Lower leg skin (tissue), 4 donors: ENCODE measurements around the gene ATP9B. TPM values are rescaled to one million over a fixed set of nuclear protein-coding genes. Genes with fewer than 3 reads are reported as not detected.
A peak's percentile ranks its signal among the peaks of the same experiment; 100 is the strongest.

Source experiments
- DNase-seq, 2 donors: peaks; one replicate each; pipeline ENCODE4 v3.0.0-alpha.2; 2019; ENCODE audit warnings: low spot score in 2 of 2
- H3K4me3 ChIP-seq: fragments of 200-600 bp; sonication (generic); 2 replicates; pipeline ENCODE4 v1.5.1; 2017; ENCODE audit warnings: mild to moderate bottlenecking, low read depth; ENCODE audit not compliant: poor library complexity, severe bottlenecking
- POLR2A ChIP-seq, 2 donors: fragments of 450-650 bp; IDR thresholded peaks; one replicate each; pipeline ENCODE4 v1.6.1; 2016 to 2017; ENCODE audit warnings: antibody characterized with exemption in 2 of 2, mild to moderate bottlenecking in 1 of 2, moderate library complexity in 1 of 2
- WGBS, 2 donors: methylation state at CpG; one replicate each; pipeline ENCODE4 v1.1.5; 2018; 5-methylcytosine and 5-hydroxymethylcytosine counted together
- intact Hi-C: fragments of 100-400 bp; cut with DNase I; formaldehyde crosslinking; loops from one replicate; pipeline ENCODE4 v1.15.0; 2023; ENCODE audit warnings: low total_unique reads
- total RNA-seq, 4 donors: library from RNA; depleted of rRNA; stranded (reverse); fragments of >200 nt; gene quantifications; one replicate each; pipeline ENCODE4 v1.1.0, GENCODE V29; 2016
- TF ChIP-seq, protein P1 (sequence below), 3 donors: fragments of 450-650 bp; IDR thresholded peaks; one replicate each; pipeline ENCODE4 v1.5.1; 2016; ENCODE audit warnings: antibody characterized with exemption in 3 of 3, mild to moderate bottlenecking in 3 of 3, moderate library complexity in 2 of 3

ATP9B gene
- total RNA-seq, 4 donors from 2014 or later: 19.9 to 39.9 (median 26.0) TPM

DNA sequence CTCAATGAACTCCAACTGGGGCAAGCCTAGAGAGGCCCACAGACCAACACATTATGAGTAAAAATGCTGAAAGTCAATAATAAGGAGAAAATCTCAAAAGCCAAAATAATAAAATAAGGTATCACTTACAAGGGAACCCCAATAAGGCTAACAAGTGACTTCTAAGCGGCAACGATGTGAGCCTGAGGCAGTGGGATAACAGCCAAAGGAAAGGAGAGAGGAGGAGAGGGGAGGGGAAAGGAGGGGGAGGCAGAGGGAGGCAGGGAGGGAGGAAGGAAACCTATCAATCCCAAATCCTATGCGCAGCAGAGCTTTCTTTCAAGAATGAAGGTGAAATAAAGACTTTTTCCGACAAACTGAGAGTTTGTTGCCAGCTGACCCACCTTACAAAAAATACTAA is 320.5 kb downstream of the ATP9B start:
- 31 to 40% methylated on average over 4 of the region's 4 CpGs for WGBS, 2 donors
- no peak overlapping the region for H3K4me3 ChIP-seq
- TF ChIP-seq, protein P1, sequence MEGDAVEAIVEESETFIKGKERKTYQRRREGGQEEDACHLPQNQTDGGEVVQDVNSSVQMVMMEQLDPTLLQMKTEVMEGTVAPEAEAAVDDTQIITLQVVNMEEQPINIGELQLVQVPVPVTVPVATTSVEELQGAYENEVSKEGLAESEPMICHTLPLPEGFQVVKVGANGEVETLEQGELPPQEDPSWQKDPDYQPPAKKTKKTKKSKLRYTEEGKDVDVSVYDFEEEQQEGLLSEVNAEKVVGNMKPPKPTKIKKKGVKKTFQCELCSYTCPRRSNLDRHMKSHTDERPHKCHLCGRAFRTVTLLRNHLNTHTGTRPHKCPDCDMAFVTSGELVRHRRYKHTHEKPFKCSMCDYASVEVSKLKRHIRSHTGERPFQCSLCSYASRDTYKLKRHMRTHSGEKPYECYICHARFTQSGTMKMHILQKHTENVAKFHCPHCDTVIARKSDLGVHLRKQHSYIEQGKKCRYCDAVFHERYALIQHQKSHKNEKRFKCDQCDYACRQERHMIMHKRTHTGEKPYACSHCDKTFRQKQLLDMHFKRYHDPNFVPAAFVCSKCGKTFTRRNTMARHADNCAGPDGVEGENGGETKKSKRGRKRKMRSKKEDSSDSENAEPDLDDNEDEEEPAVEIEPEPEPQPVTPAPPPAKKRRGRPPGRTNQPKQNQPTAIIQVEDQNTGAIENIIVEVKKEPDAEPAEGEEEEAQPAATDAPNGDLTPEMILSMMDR (IDR thresholded peaks at IDR 0.05): no peak
- TF ChIP-seq POLR2A (IDR thresholded peaks at IDR 0.05): no peak
- no peak for DNase-seq
- intact Hi-C loops: no loop called here

DNA sequence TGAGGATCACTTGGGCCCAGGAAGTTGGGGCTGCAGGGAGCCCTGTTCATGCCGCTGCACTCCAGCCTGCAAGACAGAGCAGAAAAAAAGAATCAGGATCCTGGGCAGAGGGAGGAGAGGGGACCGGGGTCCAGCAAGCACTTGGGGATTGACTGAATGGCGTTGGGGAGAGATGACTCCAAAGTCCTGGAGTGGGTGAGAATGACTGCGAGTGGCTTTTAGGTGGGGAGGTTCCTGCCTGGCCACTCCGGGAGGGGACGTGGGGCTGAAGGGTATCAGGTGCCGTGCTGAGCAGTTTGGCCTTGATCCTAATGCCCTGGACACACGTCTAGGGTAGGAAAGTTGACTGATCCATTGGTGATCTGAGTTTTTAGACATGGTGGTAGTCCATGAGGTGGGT is 323.0 kb downstream of the ATP9B start:
- H3K4me3 ChIP-seq: no peak overlapping the region
- intact Hi-C loops: no loop called here
- DNase-seq: no peak
- no peak for TF ChIP-seq POLR2A (IDR thresholded peaks at IDR 0.05)
- TF ChIP-seq, protein P1 (IDR thresholded peaks at IDR 0.05): no peak
- WGBS, 2 donors: 93 to 95% methylated on average over 8 of the region's 8 CpGs

DNA sequence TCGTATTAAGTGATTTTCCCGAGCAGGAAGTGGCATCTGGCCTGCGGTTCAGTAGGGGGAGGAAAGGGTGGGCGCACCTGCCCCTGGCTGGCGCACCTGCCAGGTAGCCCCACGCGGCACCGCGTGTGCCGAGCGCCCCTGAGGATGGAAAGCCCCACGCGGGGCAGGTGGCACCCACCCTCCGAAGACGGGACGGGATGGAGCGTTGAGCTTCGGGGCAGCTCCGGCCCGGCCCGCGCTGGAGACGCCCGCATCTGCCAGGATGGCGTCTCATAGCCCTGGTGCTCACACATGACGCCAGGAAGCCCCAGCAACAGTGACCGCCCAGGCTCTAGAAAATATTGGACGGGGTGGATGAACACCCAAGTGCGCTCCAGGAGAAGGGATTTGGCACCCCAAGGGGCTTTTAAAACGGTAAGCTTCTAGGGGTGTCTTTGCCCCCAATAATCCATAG is 324.0 kb downstream of the ATP9B start:
- TF ChIP-seq, protein P1 (IDR thresholded peaks at IDR 0.05): no peak
- no peak for TF ChIP-seq POLR2A (IDR thresholded peaks at IDR 0.05)
- no peak for DNase-seq
- WGBS, 2 donors: 3 to 16% methylated on average over 9 to 30 of the region's 30 CpGs
- intact Hi-C loops: no loop called here
- peak overlapping the region; percentile 32 for H3K4me3 ChIP-seq

DNA sequence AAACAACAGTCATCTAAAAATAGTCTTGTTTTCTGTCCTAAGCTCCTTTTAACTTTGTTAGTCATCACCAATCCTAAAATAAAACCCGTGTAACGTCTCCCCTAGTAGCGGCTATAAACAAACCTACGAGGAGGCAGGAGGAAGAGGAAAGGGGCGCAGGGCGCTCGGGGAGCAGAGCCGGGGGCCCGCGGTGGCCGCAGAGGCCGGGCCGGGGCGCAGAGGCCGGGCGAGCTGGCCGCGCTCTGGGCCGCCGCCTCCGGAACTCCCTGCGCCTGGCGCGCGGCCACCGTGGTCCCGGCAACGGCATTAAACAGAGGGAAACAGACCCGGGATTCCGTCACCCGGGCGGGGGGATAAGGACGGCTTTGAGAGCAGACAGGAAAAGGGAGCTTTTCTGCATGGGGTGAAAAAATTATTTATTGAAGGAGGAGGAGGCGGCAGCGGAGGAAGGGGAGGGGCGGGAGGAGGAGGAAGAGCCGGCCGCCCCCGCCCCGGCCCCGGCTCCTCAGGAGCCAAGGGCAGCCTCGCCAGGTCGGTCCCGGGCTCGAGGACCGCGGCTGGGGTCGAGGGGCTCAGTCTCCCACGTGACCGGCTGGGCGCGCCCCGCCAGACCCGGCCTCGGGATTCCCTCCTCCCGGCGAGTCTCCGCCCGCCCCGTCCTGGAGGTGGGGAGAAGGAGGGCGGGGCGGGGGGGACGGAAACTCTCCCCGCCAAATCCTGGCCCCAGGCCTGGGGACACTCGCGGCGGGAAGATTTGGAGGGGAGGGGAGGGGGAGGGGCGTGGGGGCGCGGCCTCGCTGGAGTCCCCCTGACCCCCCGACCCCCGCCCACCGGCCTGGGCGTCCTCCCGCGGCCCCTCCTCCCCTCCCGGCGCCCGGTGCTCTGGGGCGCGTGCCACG is 324.7 kb downstream of the ATP9B start:
- TF ChIP-seq, protein P1 (IDR thresholded peaks at IDR 0.05): no peak
- TF ChIP-seq POLR2A (IDR thresholded peaks at IDR 0.05): no peak
- DNase-seq: peak; percentile 89 to 98
- WGBS, 2 donors: 0% methylated on average over 67 to 81 of the region's 83 CpGs
- intact Hi-C loops: no loop called here
- peak overlapping the region; percentile 32 for H3K4me3 ChIP-seq

DNA sequence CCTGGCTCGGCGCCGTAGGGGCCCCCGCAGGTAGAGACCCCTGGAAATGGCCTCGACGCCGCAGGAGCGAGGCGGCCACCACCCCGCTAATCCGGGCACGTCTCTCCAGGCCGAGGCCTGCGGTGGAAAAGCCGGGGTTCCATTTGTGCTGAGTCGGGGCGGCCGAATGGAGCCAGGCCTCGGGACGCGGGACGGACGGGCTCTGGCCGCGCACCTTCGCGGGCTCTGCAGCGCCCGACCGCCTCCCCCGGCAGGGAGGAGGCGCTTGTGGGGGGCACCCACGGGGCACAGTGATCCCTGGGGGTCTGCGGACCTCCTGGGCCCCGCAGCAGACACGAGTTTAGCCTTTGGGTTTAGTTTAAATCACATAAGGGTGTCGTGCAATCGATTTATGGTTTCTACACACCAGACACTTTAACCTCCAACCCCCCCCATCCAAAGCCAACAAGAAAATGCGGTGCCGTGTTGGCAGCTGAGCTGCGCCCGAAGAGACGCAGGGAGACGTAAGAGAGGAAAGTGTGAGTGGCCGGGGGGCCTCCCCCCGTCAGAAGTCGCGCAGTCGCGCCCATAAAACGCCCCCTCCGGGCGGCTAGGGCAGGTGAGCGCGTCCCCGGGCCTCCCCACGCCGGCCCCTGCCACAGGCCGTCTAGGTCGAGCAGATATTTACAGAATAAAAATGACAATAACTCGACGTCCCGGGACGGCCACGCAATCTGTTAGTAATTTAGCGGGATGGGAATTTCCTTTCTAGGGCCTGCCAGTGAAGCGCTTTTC is 325.5 kb downstream of the ATP9B start:
- WGBS, 2 donors: 0% methylated on average over 43 to 48 of the region's 67 CpGs
- DNase-seq: no peak
- peak overlapping the region; percentile 32 for H3K4me3 ChIP-seq
- intact Hi-C loops: no loop called here
- TF ChIP-seq, protein P1 (IDR thresholded peaks at IDR 0.05): no peak
- no peak for TF ChIP-seq POLR2A (IDR thresholded peaks at IDR 0.05)
